ENCODE data around the gene ASIP. TPM values are rescaled to one million over a fixed set of nuclear protein-coding genes. Genes with fewer than 3 reads are reported as not detected.

Gene ASIP
- total RNA-seq, 1 experiment from 2014 or later = not detected

DNA sequence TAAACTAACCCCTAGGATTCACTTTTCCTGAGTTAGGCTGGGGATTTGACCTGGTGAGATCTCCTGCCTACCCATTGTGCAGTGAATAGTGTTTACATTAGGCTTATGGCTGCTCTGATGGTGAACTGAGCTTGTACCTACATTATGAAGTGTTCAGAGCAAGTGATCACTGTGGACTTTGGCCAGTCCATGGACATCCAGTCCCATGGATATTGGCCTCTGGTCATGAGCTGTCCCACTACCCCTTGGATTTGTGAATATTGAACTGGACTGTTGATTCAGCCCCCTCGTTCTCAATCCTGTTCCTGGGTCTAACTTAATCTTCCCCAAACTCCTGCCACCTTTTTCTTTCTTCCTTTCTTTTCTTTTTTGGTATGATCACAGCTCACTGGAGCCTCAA, 13.8 kb downstream of the ASIP start:
- no peaks in the 10 kb centered on the region for H3K9me3 ChIP-seq (ENCODE audit: control insufficient read depth, low read depth, low read length)
- no peak overlapping the region for H3K27ac ChIP-seq (ENCODE audit: insufficient read length, low read depth, low read length)
- H2BK20ac ChIP-seq (ENCODE audit: low read depth, low read length, poor library complexity, severe bottlenecking) = no peak overlapping the region
- no peaks in the 10 kb centered on the region for H4K20me1 ChIP-seq (ENCODE audit: control insufficient read depth, insufficient read depth, insufficient read length)
- Mint-ChIP-seq H3K27me3 (ENCODE audit: low read depth) (no peaks in the 10 kb centered on the region), H3K27ac (no peak overlapping the region; a peak in 1 of 7 replicates), H3K4me3 (no peak overlapping the region), H3K4me1 (peaks cover 20% of the 10 kb centered on the region in 2 experiments), H3K36me3 (ENCODE audit: insufficient read depth in 1 of 3, low read depth in 3 of 3) (peaks cover 0 to 2% (median 0%) of the 10 kb centered on the region in 3 experiments; a peak in 2 of 7 replicates), H3K9me3 (no peaks in the 10 kb centered on the region)
- H2BK15ac ChIP-seq (ENCODE audit: low read depth, low read length) = no peak overlapping the region
- H2BK5ac ChIP-seq (ENCODE audit: insufficient read length, low read length) = no peak overlapping the region
- no peak overlapping the region for H3K23ac ChIP-seq (ENCODE audit: insufficient read length, low read depth, low read length)
- H3K18ac ChIP-seq (ENCODE audit: insufficient read length, low read depth, low read length) = no peak overlapping the region
- H3K79me2 ChIP-seq (ENCODE audit: insufficient read depth, low read length) = no peaks in the 10 kb centered on the region
- no peak overlapping the region for H4K91ac ChIP-seq (ENCODE audit: insufficient read length, low read depth, low read length)
- H2AFZ ChIP-seq (ENCODE audit: low read length) = no peak overlapping the region
- no peaks in the 10 kb centered on the region for H3K27me3 ChIP-seq (ENCODE audit: insufficient read depth, low read length)
- no peak overlapping the region for H3T11ph ChIP-seq (ENCODE audit: low read length)
- H4K8ac ChIP-seq (replicated peaks; ENCODE audit: insufficient read length, low read depth, low read length) = no peak overlapping the region
- no CpG with 5 or more reads among the region's 1 CpG for WGBS (ENCODE audit: extremely low coverage, insufficient read length, low lambda C conversion rate)
- no peaks in the 10 kb centered on the region for H3K79me1 ChIP-seq (ENCODE audit: insufficient read depth, low read depth, low read length, poor library complexity, severe bottlenecking)
- DNase-seq = no peak
- no peak overlapping the region for H2BK12ac ChIP-seq (ENCODE audit: insufficient read length, low read depth, low read length)
- H3K56ac ChIP-seq (ENCODE audit: insufficient read length, low read depth, low read length) = no peak overlapping the region
- no peaks in the 10 kb centered on the region for H3K4me1 ChIP-seq (ENCODE audit: insufficient read depth, low read length)
- no peaks in the 10 kb centered on the region for H3K23me2 ChIP-seq (ENCODE audit: insufficient read length, low read depth, low read length, poor library complexity, severe bottlenecking)
- H3K4me2 ChIP-seq (ENCODE audit: insufficient read depth, insufficient read length, low read length) = no peak overlapping the region
- H3K9ac ChIP-seq (ENCODE audit: extremely low read depth, insufficient read length, low read length) = no peak overlapping the region
- TF ChIP-seq, protein P1, sequence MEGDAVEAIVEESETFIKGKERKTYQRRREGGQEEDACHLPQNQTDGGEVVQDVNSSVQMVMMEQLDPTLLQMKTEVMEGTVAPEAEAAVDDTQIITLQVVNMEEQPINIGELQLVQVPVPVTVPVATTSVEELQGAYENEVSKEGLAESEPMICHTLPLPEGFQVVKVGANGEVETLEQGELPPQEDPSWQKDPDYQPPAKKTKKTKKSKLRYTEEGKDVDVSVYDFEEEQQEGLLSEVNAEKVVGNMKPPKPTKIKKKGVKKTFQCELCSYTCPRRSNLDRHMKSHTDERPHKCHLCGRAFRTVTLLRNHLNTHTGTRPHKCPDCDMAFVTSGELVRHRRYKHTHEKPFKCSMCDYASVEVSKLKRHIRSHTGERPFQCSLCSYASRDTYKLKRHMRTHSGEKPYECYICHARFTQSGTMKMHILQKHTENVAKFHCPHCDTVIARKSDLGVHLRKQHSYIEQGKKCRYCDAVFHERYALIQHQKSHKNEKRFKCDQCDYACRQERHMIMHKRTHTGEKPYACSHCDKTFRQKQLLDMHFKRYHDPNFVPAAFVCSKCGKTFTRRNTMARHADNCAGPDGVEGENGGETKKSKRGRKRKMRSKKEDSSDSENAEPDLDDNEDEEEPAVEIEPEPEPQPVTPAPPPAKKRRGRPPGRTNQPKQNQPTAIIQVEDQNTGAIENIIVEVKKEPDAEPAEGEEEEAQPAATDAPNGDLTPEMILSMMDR (conservative IDR thresholded peaks at IDR 0.05) = no peak
- H2AK5ac ChIP-seq (ENCODE audit: insufficient read length, low read length) = no peak overlapping the region
- H2BK120ac ChIP-seq (ENCODE audit: low read depth, low read length, poor library complexity, severe bottlenecking) = no peak overlapping the region
- no peak overlapping the region for H3K4ac ChIP-seq (ENCODE audit: low read depth, low read length)
- H4K5ac ChIP-seq (ENCODE audit: insufficient read length, low read depth, low read length) = no peak overlapping the region
- no peak overlapping the region for H3K14ac ChIP-seq (ENCODE audit: insufficient read depth, low read length)

Data from H9 (cell line).